ENCODE measurements around the gene ARHGEF2.
A peak's percentile ranks its signal among the peaks of the same experiment; 100 is the strongest.

ARHGEF2 gene

GRCh38 chr1:155982106-155982505 lies 3.8 kb upstream of the ARHGEF2 start:
- Mint-ChIP-seq H3K27me3 (no peaks in the 10 kb centered on the region), H3K9me3 (no peaks in the 10 kb centered on the region), H3K36me3 (ENCODE audit: low read depth) (peaks cover 40% of the 10 kb centered on the region), H3K4me3 (peak overlapping the region; percentile 11), H3K27ac (peak overlapping the region; percentile 93), H3K4me1 (ENCODE audit: low read depth) (peaks cover 62% of the 10 kb centered on the region)
- intact Hi-C loops (cut with micrococcal nuclease) = no loop called here

GRCh38 chr1:155981266-155982088 lies 3.1 kb upstream of the ARHGEF2 start:
- peaks cover 46% of the 10 kb centered on the region for H3K36me3 Mint-ChIP-seq (ENCODE audit: low read depth)
- no peaks in the 10 kb centered on the region for H3K27me3 Mint-ChIP-seq
- H3K4me3 Mint-ChIP-seq = peak overlapping the region; percentile 7
- H3K9me3 Mint-ChIP-seq = no peaks in the 10 kb centered on the region
- H3K27ac Mint-ChIP-seq = peak overlapping the region; percentile 93
- peaks cover 69% of the 10 kb centered on the region for H3K4me1 Mint-ChIP-seq (ENCODE audit: low read depth)
- intact Hi-C loops (cut with micrococcal nuclease) = no loop called here

- peaks cover 63% of the 10 kb centered on the region for H3K36me3 Mint-ChIP-seq (ENCODE audit: low read depth)
- peak overlapping the region; percentile 86 for H3K4me3 Mint-ChIP-seq
- no peaks in the 10 kb centered on the region for H3K9me3 Mint-ChIP-seq
- intact Hi-C loops (cut with micrococcal nuclease) = loop anchor here (5.0 kb wide), 2 partner anchors 37 to 103 kb away; partner anchors contain the start of genes MEX3A and RXFP4
- no peaks in the 10 kb centered on the region for H3K27me3 Mint-ChIP-seq
- H3K27ac Mint-ChIP-seq = peak overlapping the region; percentile 93
- peaks cover 86% of the 10 kb centered on the region for H3K4me1 Mint-ChIP-seq (ENCODE audit: low read depth)
Observed at GRCh38 chr1:155979597-155980343, 1.4 kb upstream of the ARHGEF2 start.

- H3K36me3 Mint-ChIP-seq (ENCODE audit: low read depth) = peaks cover 71% of the 10 kb centered on the region
- H3K4me1 Mint-ChIP-seq (ENCODE audit: low read depth) = peaks cover 87% of the 10 kb centered on the region
- H3K27ac Mint-ChIP-seq = peak overlapping the region; percentile 93
- H3K4me3 Mint-ChIP-seq = peak overlapping the region; percentile 86
- intact Hi-C loops (cut with micrococcal nuclease) = loop anchor here (1.0 to 5.0 kb wide), 3 partner anchors 9 to 103 kb away; partner anchors contain the start of genes MEX3A and RXFP4
- H3K27me3 Mint-ChIP-seq = no peaks in the 10 kb centered on the region
- no peaks in the 10 kb centered on the region for H3K9me3 Mint-ChIP-seq
Observed at GRCh38 chr1:155978973-155979429, 654 bp upstream of the ARHGEF2 start.

- peak overlapping the region; percentile 86 for H3K4me3 Mint-ChIP-seq
- H3K27ac Mint-ChIP-seq = peak overlapping the region; percentile 93
- H3K9me3 Mint-ChIP-seq = no peaks in the 10 kb centered on the region
- H3K27me3 Mint-ChIP-seq = no peaks in the 10 kb centered on the region
- peaks cover 87% of the 10 kb centered on the region for H3K4me1 Mint-ChIP-seq (ENCODE audit: low read depth)
- intact Hi-C loops (cut with micrococcal nuclease) = loop anchor here (1.0 to 5.0 kb wide), 3 partner anchors 8 to 104 kb away; partner anchors contain the start of genes MEX3A and RXFP4
- peaks cover 82% of the 10 kb centered on the region for H3K36me3 Mint-ChIP-seq (ENCODE audit: low read depth)
Observed at GRCh38 chr1:155977690-155978324, 540 bp downstream of the ARHGEF2 start.

GRCh38 chr1:155976913-155977689 lies 1.2 kb downstream of the ARHGEF2 start:
- H3K27ac Mint-ChIP-seq = peak overlapping the region; percentile 93
- H3K9me3 Mint-ChIP-seq = no peaks in the 10 kb centered on the region
- H3K4me1 Mint-ChIP-seq (ENCODE audit: low read depth) = peaks cover 87% of the 10 kb centered on the region
- no peaks in the 10 kb centered on the region for H3K27me3 Mint-ChIP-seq
- peak overlapping the region; percentile 86 for H3K4me3 Mint-ChIP-seq
- peaks cover 85% of the 10 kb centered on the region for H3K36me3 Mint-ChIP-seq (ENCODE audit: low read depth)
- intact Hi-C loops (cut with micrococcal nuclease) = loop anchor here (5.0 kb wide), 2 partner anchors 35 to 105 kb away; partner anchors contain the start of genes MEX3A and RXFP4

GRCh38 chr1:155976062-155976912 lies 2.1 kb downstream of the ARHGEF2 start:
- H3K36me3 Mint-ChIP-seq (ENCODE audit: low read depth) = peaks cover 85% of the 10 kb centered on the region
- H3K27ac Mint-ChIP-seq = peak overlapping the region; percentile 93
- no peaks in the 10 kb centered on the region for H3K9me3 Mint-ChIP-seq
- H3K4me3 Mint-ChIP-seq = peak overlapping the region; percentile 86
- H3K27me3 Mint-ChIP-seq = no peaks in the 10 kb centered on the region
- intact Hi-C loops (cut with micrococcal nuclease) = loop anchor here (5.0 kb wide), 2 partner anchors 34 to 106 kb away; partner anchors contain the start of genes MEX3A and RXFP4
- H3K4me1 Mint-ChIP-seq (ENCODE audit: low read depth) = peaks cover 87% of the 10 kb centered on the region

GRCh38 chr1:155975375-155976061 lies 2.8 kb downstream of the ARHGEF2 start:
- peaks cover 87% of the 10 kb centered on the region for H3K4me1 Mint-ChIP-seq (ENCODE audit: low read depth)
- peak overlapping the region; percentile 93 for H3K27ac Mint-ChIP-seq
- H3K36me3 Mint-ChIP-seq (ENCODE audit: low read depth) = peaks cover 85% of the 10 kb centered on the region
- H3K27me3 Mint-ChIP-seq = no peaks in the 10 kb centered on the region
- no peaks in the 10 kb centered on the region for H3K9me3 Mint-ChIP-seq
- H3K4me3 Mint-ChIP-seq = peak overlapping the region; percentile 86
- intact Hi-C loops (cut with micrococcal nuclease) = loop anchor here (5.0 kb wide), 2 partner anchors 33 to 107 kb away; partner anchors contain the start of genes MEX3A and RXFP4

GRCh38 chr1:155974208-155975115 lies 3.9 kb downstream of the ARHGEF2 start:
- no peaks in the 10 kb centered on the region for H3K9me3 Mint-ChIP-seq
- intact Hi-C loops (cut with micrococcal nuclease) = loop anchor here (5.0 kb wide), 2 partner anchors 32 to 108 kb away; partner anchors contain the start of genes MEX3A and RXFP4
- H3K4me1 Mint-ChIP-seq (ENCODE audit: low read depth) = peaks cover 87% of the 10 kb centered on the region
- no peaks in the 10 kb centered on the region for H3K27me3 Mint-ChIP-seq
- H3K27ac Mint-ChIP-seq = peak overlapping the region; percentile 93
- H3K4me3 Mint-ChIP-seq = peak overlapping the region; percentile 86
- peaks cover 90% of the 10 kb centered on the region for H3K36me3 Mint-ChIP-seq (ENCODE audit: low read depth)

- peaks cover 90% of the 10 kb centered on the region for H3K36me3 Mint-ChIP-seq (ENCODE audit: low read depth)
Observed at GRCh38 chr1:155973723-155974122, 4.6 kb downstream of the ARHGEF2 start.

More at GRCh38 chr1:155973723-155974122, 4.6 kb downstream of the ARHGEF2 start:
- peak overlapping the region; percentile 93 for H3K27ac Mint-ChIP-seq
- intact Hi-C loops (cut with micrococcal nuclease) = no loop called here
- no peaks in the 10 kb centered on the region for H3K27me3 Mint-ChIP-seq
- peak overlapping the region; percentile 86 for H3K4me3 Mint-ChIP-seq
- H3K4me1 Mint-ChIP-seq (ENCODE audit: low read depth) = peaks cover 88% of the 10 kb centered on the region
- no peaks in the 10 kb centered on the region for H3K9me3 Mint-ChIP-seq

Measured in dendritic cell treated with granulocyte-macrophage colony-stimulating factor and Interleukin-4, amounts not matched to agents 40 ng/mL and 50 ng/mL, for 4 days (primary cell).